AG04449 (cell line): ENCODE results near the gene NAALADL2.

ENCODE experiments used
- CTCF ChIA-PET: fragments of 350-600 bp; formaldehyde crosslinking; extraction: SDS; loops from one replicate; lab custom pipeline; 2021; ENCODE audit warnings: antibody characterized with exemption; lab: Yijun Ruan, JAX
- POLR2A ChIA-PET: fragments of 400-600, 350-600 bp; formaldehyde crosslinking; extraction: SDS; loops from one replicate; lab custom pipeline; 2020; ENCODE audit warnings: antibody characterized with exemption, inconsistent platforms; lab: Yijun Ruan, JAX
- DNase-seq: peaks from one replicate; pipeline ENCODE4 v3.0.0-alpha.2; 2010; ENCODE audit warnings: low read depth, low spot score
- H3K4me3 ChIP-seq: 2 replicates; pipeline ENCODE4 v1.5.1; 2011; ENCODE audit warnings: low read depth, mild to moderate bottlenecking, control low read depth, low read length
- CTCF ChIP-seq: IDR thresholded peaks from one replicate; pipeline ENCODE4 v1.5.1; 2011; ENCODE audit warnings: mild to moderate bottlenecking, moderate library complexity, low read length, control low read depth, inconsistent platforms; ENCODE audit not compliant: insufficient read depth; ENCODE audit errors: missing control alignments

Gene NAALADL2

GRCh38 chr3:175493301-175493700 is 634.2 kb downstream of the NAALADL2 start:
- H3K4me3 ChIP-seq = no peak overlapping the region
- ChIA-PET POLR2A (no interaction called here), CTCF (no interaction called here)
- no peak for TF ChIP-seq CTCF
- no peak for DNase-seq

- CTCF ChIA-PET = no interaction called here
Measured at GRCh38 chr3:175495331-175495730, 636.2 kb downstream of the NAALADL2 start.

DNA sequence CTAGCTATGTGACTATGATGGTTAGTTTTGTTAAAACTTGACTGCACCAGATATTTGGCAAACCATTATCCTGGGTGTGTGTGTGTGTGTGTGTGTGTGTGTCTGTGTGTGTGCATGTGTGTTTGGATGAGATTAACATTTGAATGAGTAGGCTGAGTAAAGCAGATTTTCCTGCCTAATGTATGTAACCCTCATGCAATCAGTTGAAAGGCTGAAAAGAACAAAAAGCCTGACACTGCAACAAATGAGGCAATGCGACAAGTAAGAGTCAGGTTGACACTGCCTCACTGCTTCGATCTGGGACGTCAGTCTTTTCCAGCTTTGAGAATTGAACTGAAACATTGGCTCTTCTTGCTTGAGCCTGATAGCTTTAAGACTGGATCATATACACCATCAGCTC is 643.0 kb downstream of the NAALADL2 start:
- TF ChIP-seq CTCF = no peak
- no peak overlapping the region for H3K4me3 ChIP-seq
- no peak for DNase-seq
- POLR2A ChIA-PET = no interaction called here
- CTCF ChIA-PET = no interaction called here

More at GRCh38 chr3:175495331-175495730, 636.2 kb downstream of the NAALADL2 start:
- no peak overlapping the region for H3K4me3 ChIP-seq
- DNase-seq = no peak
- TF ChIP-seq CTCF = no peak
- POLR2A ChIA-PET = no interaction called here

- no peak overlapping the region for H3K4me3 ChIP-seq
- ChIA-PET POLR2A (no interaction called here), CTCF (interaction anchor here (1.2 kb wide), 1 partner anchor 15 kb away, joined by 4 read pairs; no protein-coding TSS in a partner anchor)
- no peak for TF ChIP-seq CTCF
- no peak for DNase-seq
Measured at GRCh38 chr3:175511219-175511785, 652.2 kb downstream of the NAALADL2 start.

DNA sequence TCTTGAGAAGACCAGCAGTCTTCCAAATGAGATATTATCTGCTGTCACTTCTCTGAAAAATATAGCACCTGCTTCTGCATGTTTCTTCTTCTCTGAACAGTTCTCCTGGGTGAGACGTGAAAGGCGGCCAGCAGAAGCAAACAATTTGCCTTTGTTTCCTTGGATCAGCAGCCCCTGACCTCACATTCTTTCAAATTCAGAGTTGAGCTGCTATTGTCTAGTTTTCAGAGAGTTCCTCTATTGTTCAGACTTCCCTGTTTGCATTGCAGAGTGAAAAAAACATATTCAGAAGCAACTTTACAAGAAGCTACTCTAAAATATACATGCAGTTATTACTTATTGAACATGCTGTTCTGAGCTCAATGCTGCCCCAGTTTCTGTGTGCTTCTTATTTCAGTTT is 653.6 kb downstream of the NAALADL2 start:
- POLR2A ChIA-PET = no interaction called here
- no peak overlapping the region for H3K4me3 ChIP-seq
- DNase-seq = no peak
- CTCF ChIA-PET = no interaction called here
- TF ChIP-seq CTCF = no peak

DNA sequence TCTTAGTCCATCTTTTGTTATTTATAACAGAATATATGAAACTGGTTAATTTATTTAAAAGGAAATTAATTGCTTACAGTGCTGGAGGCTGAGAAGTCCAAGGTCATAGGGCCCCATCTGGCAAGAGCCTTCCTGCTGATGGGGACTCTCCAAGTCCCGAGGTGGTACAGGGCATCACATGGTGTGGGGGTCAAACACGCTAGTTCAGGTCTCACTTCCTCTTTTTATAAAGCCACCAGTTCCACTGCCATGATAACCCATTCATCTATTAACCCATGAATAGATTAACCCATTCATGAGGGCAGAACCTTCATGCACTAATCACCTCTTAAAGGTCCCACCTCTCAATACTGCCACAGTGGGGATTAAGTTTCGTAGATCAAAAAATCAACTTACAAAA is 659.3 kb downstream of the NAALADL2 start:
- no peak overlapping the region for H3K4me3 ChIP-seq
- CTCF ChIA-PET = no interaction called here
- DNase-seq = no peak
- POLR2A ChIA-PET = no interaction called here
- TF ChIP-seq CTCF = no peak
